A549 treated with Mapracorat at 1 μM for 4 hours (cell line): ENCODE measurements around the gene EPS8L2. TPM values are rescaled to one million over a fixed set of nuclear protein-coding genes. Genes with fewer than 3 reads are reported as not detected.

ENCODE experiments used
- total RNA-seq: library from RNA; stranded (reverse); fragments of 200-300 nt; extraction: Qiagen RNA extraction; gene quantifications from 5 replicates; pipeline ENCODE4 v1.2.3, GENCODE V29; 2022

The EPS8L2 gene
- total RNA-seq: 68.5 to 140 TPM (median 124 TPM) in 5 replicates

DNA sequence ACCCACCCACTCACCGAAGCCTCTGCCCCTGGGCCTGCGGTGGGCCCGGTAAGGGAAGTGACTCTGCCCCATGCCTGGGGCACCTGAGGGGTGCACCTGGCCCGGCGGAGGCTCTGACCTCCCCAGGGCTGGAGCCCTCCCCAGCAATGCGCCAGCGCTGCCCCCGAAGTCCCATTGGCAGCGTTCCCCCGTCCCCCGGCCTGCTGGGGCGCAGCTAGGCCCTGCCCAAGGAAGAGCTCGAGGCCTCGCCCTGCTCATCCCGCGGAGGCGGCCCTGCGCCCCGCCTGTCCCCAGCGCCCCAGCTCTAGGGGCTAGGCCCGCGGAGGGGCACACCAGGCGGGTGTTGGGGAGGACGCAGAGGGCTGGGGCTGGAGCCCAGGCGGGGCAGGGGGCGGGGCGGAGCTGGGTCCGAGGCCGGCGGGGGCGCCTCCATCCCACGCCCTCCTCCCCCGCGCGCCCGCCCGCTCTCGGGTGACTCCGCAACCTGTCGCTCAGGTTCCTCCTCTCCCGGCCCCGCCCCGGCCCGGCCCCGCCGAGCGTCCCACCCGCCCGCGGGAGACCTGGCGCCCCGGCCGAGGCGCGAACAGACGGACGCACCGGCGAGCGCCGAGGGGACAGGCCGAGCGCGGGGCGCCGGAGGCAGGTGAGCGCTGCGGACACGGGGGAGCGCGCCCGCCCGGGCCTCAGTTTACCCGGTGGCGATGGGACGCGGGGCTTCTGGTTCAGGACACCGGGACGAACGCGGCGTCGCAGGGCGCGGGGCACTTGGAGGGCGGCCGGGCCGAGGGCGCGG is at the start of gene EPS8L2:
Gene EPS8L2 (plus strand): TSS at position 586 of the 793 bp plus-strand sequence. CDS start 3,177 bp downstream, outside the sequence.

DNA sequence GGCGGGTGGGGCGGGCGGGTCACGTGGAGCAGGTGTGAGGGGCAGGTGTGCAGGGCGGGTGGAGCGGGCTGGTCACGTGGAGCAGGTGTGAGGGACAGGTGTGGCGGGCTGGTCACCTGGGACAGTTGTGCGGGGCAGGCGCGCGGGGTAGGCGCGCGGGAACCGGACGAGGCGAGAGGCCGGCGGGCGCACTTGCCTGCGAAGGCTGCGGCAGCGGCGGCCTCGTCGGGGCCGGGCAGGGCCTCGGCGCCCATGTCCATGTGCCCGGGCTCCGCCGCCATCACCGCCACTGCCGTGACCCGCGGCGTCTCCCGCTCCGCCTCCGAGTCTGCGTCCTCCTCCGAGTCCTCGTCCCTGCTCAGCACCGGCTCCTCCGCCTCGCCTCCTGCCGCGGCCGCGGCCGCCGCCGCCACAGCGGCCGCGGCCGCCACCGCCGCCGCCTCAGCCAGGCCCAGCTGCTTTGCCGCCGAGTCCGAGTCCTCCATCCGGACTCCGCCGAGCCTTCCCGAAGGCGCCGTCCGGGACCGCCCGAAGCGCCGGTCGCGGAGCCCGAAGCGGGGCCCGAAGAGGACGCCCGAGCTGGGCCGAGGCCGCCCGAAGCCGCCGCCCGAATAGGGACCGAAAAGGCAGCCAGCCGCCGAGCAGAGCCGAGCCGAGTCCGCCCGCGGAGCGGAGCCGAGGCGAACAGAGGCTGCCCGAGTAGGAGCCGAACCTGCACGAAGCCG is 11.3 kb upstream of the EPS8L2 start, which contains the start of gene DEAF1:
Gene DEAF1 (minus strand): TSS at position 660 of the 725 bp plus-strand sequence. CDS start 175 bp downstream, at position 485.

DNA sequence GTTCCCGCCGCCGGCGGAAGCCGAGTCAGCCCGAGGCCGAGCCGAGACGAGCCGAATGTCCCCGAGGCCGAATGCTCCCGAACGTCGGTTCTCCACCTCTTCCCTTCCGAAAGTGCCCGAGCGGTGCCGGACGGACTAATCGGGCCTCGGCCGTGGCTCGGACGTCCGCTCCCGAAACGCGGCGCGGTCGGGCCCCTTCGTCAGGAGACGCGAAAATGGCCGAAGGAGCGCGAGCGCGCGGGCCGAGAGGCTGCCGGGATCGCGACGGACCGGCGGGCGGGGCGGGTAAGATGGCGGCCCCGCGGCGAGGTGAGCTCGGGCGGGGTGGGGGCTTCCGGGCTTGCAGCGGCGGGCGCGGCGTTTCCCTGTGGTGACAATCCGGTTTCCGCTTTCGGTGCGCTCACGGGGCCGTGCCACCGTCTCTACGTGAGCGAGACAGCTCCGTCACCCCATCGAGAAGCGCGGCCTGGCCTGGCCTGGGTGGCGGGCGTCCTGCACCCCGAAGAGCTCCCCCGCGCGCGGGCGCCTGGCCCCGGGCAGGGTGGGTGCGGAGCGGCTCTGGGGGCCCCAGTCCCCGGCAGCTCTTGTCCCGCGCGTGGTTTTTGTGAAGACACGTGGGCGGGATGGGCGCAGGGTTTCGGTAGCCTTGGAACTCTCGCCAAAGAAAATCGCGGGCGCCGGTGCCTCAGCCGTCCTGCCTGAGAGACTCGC is 10.3 kb upstream of the EPS8L2 start, which contains the start of gene TMEM80:
Gene TMEM80 (plus strand): TSS at position 279 of the 711 bp plus-strand sequence. CDS start 12 bp downstream, at position 291.

DNA sequence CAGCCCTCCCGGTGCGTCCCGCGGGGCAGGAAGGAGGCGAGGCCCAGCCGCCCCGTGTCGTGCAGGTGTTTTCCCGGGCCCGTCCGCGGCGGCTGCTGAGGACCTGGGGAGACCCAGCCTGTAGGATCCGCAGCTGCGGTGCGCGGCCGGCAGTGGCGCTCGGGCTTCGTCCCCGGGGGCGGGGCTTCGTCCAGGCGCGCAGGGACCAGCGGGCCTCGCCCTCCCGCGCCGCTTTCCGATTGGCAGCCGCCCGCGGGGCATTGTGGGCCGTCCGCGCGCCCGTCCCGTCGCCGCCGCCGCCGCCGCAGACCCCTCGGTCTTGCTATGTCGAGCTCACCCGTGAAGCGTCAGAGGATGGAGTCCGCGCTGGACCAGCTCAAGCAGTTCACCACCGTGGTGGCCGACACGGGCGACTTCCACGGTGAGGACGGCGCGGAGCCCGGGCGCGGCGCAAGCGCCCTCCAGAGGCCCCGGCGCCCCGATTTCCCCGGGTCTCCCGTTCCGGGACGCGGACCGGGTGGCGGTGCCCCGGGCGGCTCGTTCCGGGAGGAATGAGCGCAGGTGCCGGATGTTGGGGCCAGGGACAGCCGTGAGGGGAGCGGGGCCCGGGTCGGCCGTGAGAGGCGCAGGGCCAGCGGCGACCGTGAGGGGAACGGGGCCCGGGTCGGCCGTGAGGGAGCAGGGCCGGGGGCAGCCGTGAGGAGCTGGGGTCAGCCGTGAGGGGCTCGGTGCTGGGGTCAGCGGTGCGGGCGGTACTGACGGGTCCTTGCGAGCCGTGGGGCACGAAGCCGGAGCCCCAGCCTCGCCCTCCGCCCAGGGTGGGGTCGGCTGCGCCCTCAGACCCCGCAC is 41.4 kb downstream of the EPS8L2 start, which contains the start of gene TALDO1:
Gene TALDO1 (plus strand): TSS at position 307 of the 849 bp plus-strand sequence. CDS start 18 bp downstream, at position 325.

Other genes with a start within 250 kb of the EPS8L2 start
- gene RNH1, start 199.0 kb upstream of the EPS8L2 start, total RNA-seq: 130 to 184 TPM (median 173 TPM) in 5 replicates
- 109 to 168 TPM (median 154 TPM) in 5 replicates for gene HRAS, start 170.7 kb upstream of the EPS8L2 start, total RNA-seq
- gene LRRC56, start 168.7 kb upstream of the EPS8L2 start, total RNA-seq: 0.54 to 1.1 TPM (median 0.72 TPM) in 5 replicates
- 2.0 to 3.0 TPM (median 2.7 TPM) in 5 replicates for gene LMNTD2, start 145.5 kb upstream of the EPS8L2 start, total RNA-seq
- gene RASSF7, start 145.3 kb upstream of the EPS8L2 start, total RNA-seq: 39.7 to 54.5 TPM (median 51.0 TPM) in 5 replicates
- 26.6 to 36.8 TPM (median 36.2 TPM) in 5 replicates for gene PHRF1, start 129.8 kb upstream of the EPS8L2 start, total RNA-seq
- 5.0 to 7.9 TPM (median 6.0 TPM) in 5 replicates for gene IRF7, start 90.3 kb upstream of the EPS8L2 start, total RNA-seq
- 0.06 to 0.26 TPM (median 0.18 TPM) in 4 of 5 replicates, not detected in the other for gene CDHR5, start 81.3 kb upstream of the EPS8L2 start, total RNA-seq
- not detected in 5 replicates for gene SCT, start 79.0 kb upstream of the EPS8L2 start, total RNA-seq
- gene DRD4, start 69.0 kb upstream of the EPS8L2 start, total RNA-seq: 0.09 to 0.64 TPM (median 0.32 TPM) in 5 replicates
- 24.1 to 34.9 TPM (median 32.0 TPM) in 5 replicates for gene DEAF1, start 11.0 kb upstream of the EPS8L2 start, total RNA-seq
- gene TMEM80, start 10.4 kb upstream of the EPS8L2 start, total RNA-seq: 7.6 to 12.4 TPM (median 8.4 TPM) in 5 replicates
- gene TALDO1, start 41.2 kb downstream of the EPS8L2 start, total RNA-seq: 389 to 446 TPM (median 405 TPM) in 5 replicates
- gene GATD1, start 71.3 kb downstream of the EPS8L2 start, total RNA-seq: 34.1 to 52.3 TPM (median 47.9 TPM) in 5 replicates
- gene CEND1, start 83.9 kb downstream of the EPS8L2 start, total RNA-seq: 1.9 to 2.7 TPM (median 2.2 TPM) in 5 replicates
- 21.8 to 38.2 TPM (median 32.3 TPM) in 5 replicates for gene SLC25A22, start 92.0 kb downstream of the EPS8L2 start, total RNA-seq
- gene PIDD1, start 99.0 kb downstream of the EPS8L2 start, total RNA-seq: 9.5 to 16.4 TPM (median 14.6 TPM) in 5 replicates
- gene RPLP2, start 103.7 kb downstream of the EPS8L2 start, total RNA-seq: 1,691 to 2,493 TPM (median 2,369 TPM) in 5 replicates
- gene PNPLA2, start 112.7 kb downstream of the EPS8L2 start, total RNA-seq: 41.0 to 62.3 TPM (median 56.7 TPM) in 5 replicates
- 4.0 to 6.3 TPM (median 5.2 TPM) in 5 replicates for gene CRACR2B, start 121.7 kb downstream of the EPS8L2 start, total RNA-seq
- gene CD151, start 126.7 kb downstream of the EPS8L2 start, total RNA-seq: 806 to 852 TPM (median 825 TPM) in 5 replicates
- 607 to 738 TPM (median 630 TPM) in 5 replicates for gene POLR2L, start 136.3 kb downstream of the EPS8L2 start, total RNA-seq
- 128 to 207 TPM (median 190 TPM) in 5 replicates for gene TSPAN4, start 136.6 kb downstream of the EPS8L2 start, total RNA-seq
- 71.0 to 76.7 TPM (median 73.6 TPM) in 5 replicates for gene CHID1, start 204.6 kb downstream of the EPS8L2 start, total RNA-seq
- 32.5 to 39.1 TPM (median 37.7 TPM) in 5 replicates for gene AP2A2, start 219.6 kb downstream of the EPS8L2 start, total RNA-seq